Embryonic facial prominence (tissue), 1 donor: ENCODE results near the gene HSD3B7.
"Not testable (repeated sequence)": the region's sequence is repeated elsewhere in the genome, so short reads cannot be mapped to it uniquely, and the experiment has no call there.

Experiments
- DNase-seq: peaks from one replicate; pipeline ENCODE4 v3.0.0-alpha.2; 2016; ENCODE audit errors: extremely low spot score

The HSD3B7 gene

GRCh38 chr16:30984669-30985400, at the start of gene HSD3B7:
Gene HSD3B7 (plus strand): TSS chr16:30985207. CDS start chr16:30985659, 452 bp downstream.
- peak; percentile 76 for DNase-seq

- DNase-seq: no peak
These were observed 47.3 kb upstream of the HSD3B7 start for GRCh38 chr16:30937692-30938091.

- DNase-seq: not testable (repeated sequence)
These were observed 45.4 kb upstream of the HSD3B7 start for GRCh38 chr16:30939571-30939970.

- DNase-seq: no peak
These were observed 43.2 kb upstream of the HSD3B7 start for GRCh38 chr16:30941600-30942425.

GRCh38 chr16:30942426-30942806, 42.6 kb upstream of the HSD3B7 start:
- no peak for DNase-seq

- DNase-seq: no peak
These were observed 40.7 kb upstream of the HSD3B7 start for GRCh38 chr16:30944352-30944751.

GRCh38 chr16:30946671-30947540, 38.1 kb upstream of the HSD3B7 start:
- DNase-seq: no peak

GRCh38 chr16:30947541-30947858, 37.5 kb upstream of the HSD3B7 start:
- DNase-seq: no peak

GRCh38 chr16:30947859-30948666, 36.9 kb upstream of the HSD3B7 start:
- DNase-seq: peak; percentile 99

GRCh38 chr16:30948667-30949649, 36.0 kb upstream of the HSD3B7 start, which contains the start of gene ORAI3:
Gene ORAI3 (plus strand): TSS chr16:30949068. CDS start chr16:30949290, 222 bp downstream.
- DNase-seq: peak; percentile 52

GRCh38 chr16:30949650-30950515, 35.1 kb upstream of the HSD3B7 start:
- DNase-seq: no peak

- no peak for DNase-seq
These were observed 34.4 kb upstream of the HSD3B7 start for GRCh38 chr16:30950516-30951065.

- no peak for DNase-seq
These were observed 33.8 kb upstream of the HSD3B7 start for GRCh38 chr16:30951193-30951592.

- no peak for DNase-seq
These were observed 33.3 kb upstream of the HSD3B7 start for GRCh38 chr16:30951750-30952149.

GRCh38 chr16:30953111-30953510, 31.9 kb upstream of the HSD3B7 start:
- no peak for DNase-seq

- DNase-seq: no peak
These were observed 31.4 kb upstream of the HSD3B7 start for GRCh38 chr16:30953511-30954124.

GRCh38 chr16:30954993-30955392, 30.0 kb upstream of the HSD3B7 start:
- DNase-seq: no peak
